Activated T-cell treated with anti-CD3 and anti-CD28 coated beads, Interleukin-2, amount 50 U/mL, for 72 hours (primary cell): Measurements from ENCODE around the gene AP5S1. TPM values are rescaled to one million over a fixed set of nuclear protein-coding genes. Genes with fewer than 3 reads are reported as not detected.
"Not testable (repeated sequence)": the region's sequence is repeated elsewhere in the genome, so short reads cannot be mapped to it uniquely, and the experiment has no call there.

Source experiments
- ATAC-seq, 2 donors: fragments of 150-1000 bp; cut with Tn5 transposase; replicated peaks in 1 of 2; 2 replicates each; pipeline ENCODE4 v1.10.0; 2021; ENCODE audit warnings: moderate library complexity in 2 of 2, mild to moderate bottlenecking in 1 of 2
- DNase-seq, 2 donors: peaks; one replicate each; pipeline ENCODE4 v3.0.0; 2021 to 2022; ENCODE audit warnings: mixed read lengths in 1 of 2
- H3K27ac Mint-ChIP-seq: one replicate; pipeline ENCODE4 v1.8.0; 2022; ENCODE audit warnings: mild to moderate bottlenecking, moderate library complexity, mixed read lengths
- H3K27me3 Mint-ChIP-seq: one replicate; pipeline ENCODE4 v1.8.0; 2022; ENCODE audit warnings: low read depth, mixed read lengths
- H3K36me3 Mint-ChIP-seq, 2 donors: one replicate each; pipeline ENCODE4 v1.8.0; 2022; ENCODE audit warnings: mixed read lengths in 2 of 2, mild to moderate bottlenecking in 1 of 2; ENCODE audit not compliant: insufficient read depth in 2 of 2
- H3K4me1 Mint-ChIP-seq: one replicate; pipeline ENCODE4 v1.8.0; 2022; ENCODE audit warnings: low read depth, mixed read lengths
- H3K4me3 Mint-ChIP-seq, 2 donors: one replicate each; pipeline ENCODE4 v1.8.0; 2022; ENCODE audit warnings: mild to moderate bottlenecking in 2 of 2, mixed read lengths in 2 of 2, moderate library complexity in 2 of 2
- H3K9me3 Mint-ChIP-seq, 2 donors: one replicate each; pipeline ENCODE4 v1.8.0; 2022; ENCODE audit warnings: mixed read lengths in 2 of 2
- total RNA-seq, 2 donors: library from RNA; stranded (reverse); gene quantifications; one replicate each; pipeline ENCODE4 v1.2.3, GENCODE V29; 2022

AP5S1 gene
- total RNA-seq, 2 donors from 2014 or later, result 10.3 to 13.7 TPM

GRCh38 chr20:3784863-3785239 is 35.5 kb upstream of the AP5S1 start:
- H3K4me3 Mint-ChIP-seq, result peak overlapping the region; percentile 57 to 80
- peaks cover 1% of the 10 kb centered on the region for H3K27me3 Mint-ChIP-seq
- H3K27ac Mint-ChIP-seq, result peak overlapping the region; percentile 14
- no peaks in the 10 kb centered on the region for H3K9me3 Mint-ChIP-seq
- ATAC-seq, result no peak
- H3K4me1 Mint-ChIP-seq, result peaks cover 69% of the 10 kb centered on the region
- no peak for DNase-seq
- peaks cover 2% of the 10 kb centered on the region in 2 donors for H3K36me3 Mint-ChIP-seq

DNA sequence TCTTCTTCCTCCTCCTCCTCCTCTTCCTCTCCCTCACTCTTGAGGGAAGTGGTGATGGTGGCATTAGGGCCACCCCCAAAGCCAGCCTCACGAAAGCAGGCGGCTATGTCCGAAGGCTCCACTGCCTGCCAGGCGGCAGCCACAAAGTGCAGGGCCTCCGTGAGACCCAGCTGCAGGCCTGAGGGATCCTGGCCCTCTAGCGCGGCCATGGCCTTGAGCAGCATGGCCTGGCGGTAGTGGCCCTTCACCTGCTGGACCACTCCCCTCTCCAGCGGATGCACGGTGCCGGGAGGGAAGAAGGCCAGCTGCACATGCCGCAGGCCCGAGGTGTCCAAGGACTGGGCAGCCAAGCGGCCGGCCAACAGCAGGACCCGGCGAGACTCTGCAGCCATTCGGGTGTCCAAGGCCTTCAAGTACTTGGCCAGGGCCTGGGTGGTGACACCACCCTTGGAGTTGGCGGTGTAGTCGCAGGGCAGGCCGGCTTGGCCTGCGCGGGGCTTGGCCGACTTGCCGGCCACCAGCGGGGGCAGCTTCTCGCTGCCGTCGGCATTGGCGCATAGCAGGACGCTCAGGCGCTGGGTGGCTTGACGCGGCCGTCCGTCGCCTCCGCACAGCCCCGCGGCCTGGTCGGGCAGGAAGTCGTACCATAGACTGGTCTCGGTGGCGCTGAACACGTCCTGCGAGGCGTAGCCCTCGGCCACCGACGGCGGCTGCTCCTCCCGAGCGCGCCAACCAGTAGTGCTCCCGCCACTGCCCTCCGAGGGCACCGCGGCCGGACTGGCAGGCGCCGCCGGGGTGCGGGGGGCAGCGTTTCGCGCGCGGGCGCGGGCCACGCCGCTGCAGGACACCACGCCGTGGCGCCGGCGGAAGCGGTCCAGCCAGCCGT is 34.9 kb upstream of the AP5S1 start:
- no peaks in the 10 kb centered on the region for H3K9me3 Mint-ChIP-seq

GRCh38 chr20:3786126-3786484 is 34.2 kb upstream of the AP5S1 start:
- Mint-ChIP-seq H3K9me3 (no peaks in the 10 kb centered on the region), H3K27me3 (no peaks in the 10 kb centered on the region), H3K4me1 (peaks cover 61% of the 10 kb centered on the region), H3K36me3 (peaks cover 2% of the 10 kb centered on the region in 2 donors), H3K27ac (peak overlapping the region; percentile 43), H3K4me3 (peak overlapping the region; percentile 78 to 84)
- ATAC-seq (peak; percentile 34 to 46), DNase-seq (peak; percentile 50 to 57)

More for the DNA sequence above, 34.9 kb upstream of the AP5S1 start:
- ATAC-seq, result no peak
- Mint-ChIP-seq H3K36me3 (peaks cover 2% of the 10 kb centered on the region in 2 donors), H3K4me3 (peak overlapping the region; percentile 27 to 84), H3K27ac (no peak overlapping the region), H3K27me3 (no peaks in the 10 kb centered on the region), H3K4me1 (peaks cover 68% of the 10 kb centered on the region)
- no peak for DNase-seq

DNA sequence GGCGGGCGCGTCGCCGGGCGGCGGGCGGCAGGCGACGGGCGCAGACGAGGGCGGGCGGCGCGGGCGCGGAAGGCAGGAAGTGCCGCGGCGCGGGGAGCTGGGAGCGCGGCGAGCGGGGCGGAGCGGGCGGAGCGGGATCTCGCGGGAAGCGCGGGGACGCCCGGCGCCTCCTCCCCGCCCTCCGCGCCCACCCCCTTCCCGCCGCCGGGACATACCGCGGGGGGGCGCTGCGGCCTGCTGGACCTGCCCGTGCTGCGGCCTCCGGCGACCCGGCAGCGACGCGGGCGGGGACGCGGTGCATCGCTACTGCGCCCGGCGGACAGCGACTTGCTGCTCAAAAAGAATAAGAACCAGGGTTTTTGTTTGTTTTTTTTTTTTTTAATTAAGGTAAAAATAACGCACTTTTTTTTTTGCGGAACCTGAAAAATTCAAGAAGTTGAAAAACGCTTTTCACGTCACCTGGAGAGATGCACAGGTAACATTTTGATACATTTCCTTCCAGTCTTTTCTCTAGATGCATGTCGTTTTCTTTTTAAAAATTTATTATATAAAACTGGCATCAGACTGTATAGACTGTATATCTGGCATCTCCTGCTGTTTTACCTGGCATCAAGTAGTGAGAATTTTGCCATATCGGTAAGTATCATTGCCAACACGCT is 33.6 kb upstream of the AP5S1 start, which contains the start of gene CENPB:
CENPB (minus strand) TSS at position 76 of the 659 bp plus-strand sequence. CDS start 257 bp downstream, outside the sequence.
- peaks cover 2% of the 10 kb centered on the region in 2 donors for H3K36me3 Mint-ChIP-seq
- H3K4me1 Mint-ChIP-seq, result peaks cover 54% of the 10 kb centered on the region
- no peaks in the 10 kb centered on the region for H3K27me3 Mint-ChIP-seq
- peak; percentile 95 for ATAC-seq
- peak within 1 kb of the TSS; percentile 78 to 84 for H3K4me3 Mint-ChIP-seq
- DNase-seq, result peak; percentile 93 to 97
- no peaks in the 10 kb centered on the region for H3K9me3 Mint-ChIP-seq
- H3K27ac Mint-ChIP-seq, result peak within 1 kb of the TSS; percentile 43

- ATAC-seq, result no peak
- H3K27ac Mint-ChIP-seq, result peak overlapping the region; percentile 16
Measured at GRCh38 chr20:3787324-3788014, 32.9 kb upstream of the AP5S1 start.

DNA sequence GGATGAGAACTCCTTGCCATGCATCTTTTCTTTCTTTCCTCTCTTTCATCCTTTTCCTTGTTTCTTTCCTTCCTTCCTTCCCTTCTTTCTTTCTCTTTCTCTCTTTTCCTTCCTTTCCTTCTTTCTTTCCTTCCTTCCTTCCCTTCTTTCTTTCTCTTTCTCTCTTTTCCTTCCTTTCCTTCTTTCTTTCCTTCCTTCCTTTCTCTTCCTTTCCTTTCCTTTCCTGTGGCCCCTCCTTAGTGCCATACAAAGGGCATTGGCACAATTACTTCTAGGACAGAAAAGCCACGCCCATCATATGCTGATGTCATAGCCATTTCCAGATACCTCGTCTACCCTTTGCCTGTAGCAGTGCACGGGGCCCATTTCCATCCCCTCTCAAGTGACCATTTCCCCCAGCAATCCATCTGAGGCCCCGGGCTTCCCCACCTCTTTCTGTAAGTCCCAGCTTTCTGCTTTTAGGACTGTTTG is 31.6 kb upstream of the AP5S1 start:
- H3K27me3 Mint-ChIP-seq, result no peaks in the 10 kb centered on the region
- peaks cover 38% of the 10 kb centered on the region for H3K4me1 Mint-ChIP-seq
- H3K27ac Mint-ChIP-seq, result no peak overlapping the region
- DNase-seq (no peak), ATAC-seq (no peak)
- H3K9me3 Mint-ChIP-seq, result no peaks in the 10 kb centered on the region
- peak overlapping the region; percentile 27 to 48 for H3K4me3 Mint-ChIP-seq
- H3K36me3 Mint-ChIP-seq, result peaks cover 2% of the 10 kb centered on the region in 2 donors

More at GRCh38 chr20:3787324-3788014, 32.9 kb upstream of the AP5S1 start:
- Mint-ChIP-seq H3K4me3 (peak overlapping the region; percentile 50 to 64), H3K9me3 (no peaks in the 10 kb centered on the region), H3K27me3 (no peaks in the 10 kb centered on the region), H3K36me3 (peaks cover 2% of the 10 kb centered on the region in 2 donors), H3K4me1 (peaks cover 48% of the 10 kb centered on the region)
- no peak for DNase-seq

DNA sequence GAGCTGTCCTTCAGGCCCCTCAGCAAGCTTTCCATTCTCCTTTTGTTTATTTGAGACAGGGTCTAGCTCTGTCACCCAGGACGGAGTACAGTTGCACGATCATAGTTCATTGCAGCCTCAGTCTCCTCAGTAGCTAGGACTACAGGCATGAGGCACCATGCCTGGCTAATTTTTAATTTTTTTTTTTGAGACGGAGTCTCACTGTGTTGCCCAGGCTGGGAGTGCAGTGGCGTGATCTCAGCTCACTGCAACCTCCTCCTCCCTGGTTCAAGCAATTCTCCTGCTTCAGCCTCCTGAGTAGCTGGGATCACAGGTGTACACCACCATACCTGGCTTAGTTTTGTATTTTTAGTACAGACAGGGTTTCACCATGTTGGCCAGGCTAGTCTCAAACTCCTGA is 31.1 kb upstream of the AP5S1 start:
- not testable (repeated sequence) for H3K27ac Mint-ChIP-seq, H3K9me3 Mint-ChIP-seq, ATAC-seq, DNase-seq, H3K27me3 Mint-ChIP-seq, H3K36me3 Mint-ChIP-seq
- H3K4me3 Mint-ChIP-seq, result peak overlapping the region; percentile 27 to 48
- H3K4me1 Mint-ChIP-seq, result peaks cover 33% of the 10 kb centered on the region

DNA sequence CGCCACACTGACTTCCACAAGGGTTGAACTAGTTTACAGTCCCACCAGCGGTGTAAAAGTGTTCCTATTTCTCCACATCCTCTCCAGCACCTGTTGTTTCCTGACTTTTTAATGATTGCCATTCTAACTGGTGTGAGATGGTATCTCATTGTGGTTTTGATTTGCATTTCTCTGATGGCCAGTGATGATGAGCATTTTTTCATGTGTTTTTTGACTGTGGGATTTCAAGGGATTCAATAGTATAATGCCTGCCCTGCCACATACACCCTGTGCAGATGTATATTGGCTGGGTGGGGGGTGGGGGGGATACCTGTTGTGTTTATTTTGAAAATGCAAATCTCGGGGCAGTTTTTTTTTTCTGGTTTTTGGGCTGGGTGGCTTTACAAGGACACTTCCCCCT is 26.2 kb upstream of the AP5S1 start:
- H3K9me3 Mint-ChIP-seq, H3K27ac Mint-ChIP-seq, H3K4me3 Mint-ChIP-seq, H3K27me3 Mint-ChIP-seq, DNase-seq, ATAC-seq: not testable (repeated sequence)
- Mint-ChIP-seq H3K4me1 (peaks cover 35% of the 10 kb centered on the region), H3K36me3 (peaks cover 2 to 12% of the 10 kb centered on the region in 2 donors)

DNA sequence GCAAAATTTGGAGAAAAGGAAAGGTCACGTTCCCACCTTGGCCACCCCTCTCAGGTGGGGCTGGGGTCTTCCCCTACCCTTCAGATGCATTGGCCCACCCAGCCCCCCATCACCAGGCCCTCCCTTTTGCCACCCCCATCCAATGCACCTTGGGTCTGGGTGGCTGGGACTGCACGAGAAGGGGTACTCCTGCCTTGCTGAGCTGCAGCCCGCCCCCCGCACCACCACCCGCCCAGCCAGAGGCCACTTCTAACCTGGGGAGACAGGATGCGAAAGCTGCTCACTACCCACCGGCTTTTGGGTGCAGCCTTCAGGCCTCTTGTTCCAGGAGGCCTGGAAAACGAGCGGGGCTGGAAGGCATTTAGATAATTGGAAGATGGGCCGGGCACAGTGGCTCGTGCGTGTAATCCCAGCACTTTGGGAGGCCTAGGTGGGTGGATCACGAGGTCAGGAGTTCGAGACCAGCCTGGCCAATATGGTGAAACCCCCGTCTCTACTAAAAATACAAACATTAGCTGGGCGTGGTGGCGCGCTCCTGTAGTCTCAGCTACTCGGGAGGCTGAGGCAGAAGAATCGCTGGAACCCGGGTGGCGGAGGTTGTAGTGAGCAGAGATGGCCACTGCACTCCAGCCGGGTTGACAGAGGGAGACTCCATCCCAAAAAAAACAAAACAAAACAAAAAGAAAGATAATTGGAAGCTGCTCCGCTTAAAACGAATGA is 25.5 kb upstream of the AP5S1 start:
- DNase-seq, result no peak
- peak overlapping the region; percentile 89 for H3K27ac Mint-ChIP-seq
- no peak for ATAC-seq
- H3K36me3 Mint-ChIP-seq, result peaks cover 2 to 12% of the 10 kb centered on the region in 2 donors
- peak overlapping the region; percentile 94 to 96 for H3K4me3 Mint-ChIP-seq
- peaks cover 38% of the 10 kb centered on the region for H3K4me1 Mint-ChIP-seq
- no peaks in the 10 kb centered on the region for H3K27me3 Mint-ChIP-seq
- H3K9me3 Mint-ChIP-seq, result no peaks in the 10 kb centered on the region

DNA sequence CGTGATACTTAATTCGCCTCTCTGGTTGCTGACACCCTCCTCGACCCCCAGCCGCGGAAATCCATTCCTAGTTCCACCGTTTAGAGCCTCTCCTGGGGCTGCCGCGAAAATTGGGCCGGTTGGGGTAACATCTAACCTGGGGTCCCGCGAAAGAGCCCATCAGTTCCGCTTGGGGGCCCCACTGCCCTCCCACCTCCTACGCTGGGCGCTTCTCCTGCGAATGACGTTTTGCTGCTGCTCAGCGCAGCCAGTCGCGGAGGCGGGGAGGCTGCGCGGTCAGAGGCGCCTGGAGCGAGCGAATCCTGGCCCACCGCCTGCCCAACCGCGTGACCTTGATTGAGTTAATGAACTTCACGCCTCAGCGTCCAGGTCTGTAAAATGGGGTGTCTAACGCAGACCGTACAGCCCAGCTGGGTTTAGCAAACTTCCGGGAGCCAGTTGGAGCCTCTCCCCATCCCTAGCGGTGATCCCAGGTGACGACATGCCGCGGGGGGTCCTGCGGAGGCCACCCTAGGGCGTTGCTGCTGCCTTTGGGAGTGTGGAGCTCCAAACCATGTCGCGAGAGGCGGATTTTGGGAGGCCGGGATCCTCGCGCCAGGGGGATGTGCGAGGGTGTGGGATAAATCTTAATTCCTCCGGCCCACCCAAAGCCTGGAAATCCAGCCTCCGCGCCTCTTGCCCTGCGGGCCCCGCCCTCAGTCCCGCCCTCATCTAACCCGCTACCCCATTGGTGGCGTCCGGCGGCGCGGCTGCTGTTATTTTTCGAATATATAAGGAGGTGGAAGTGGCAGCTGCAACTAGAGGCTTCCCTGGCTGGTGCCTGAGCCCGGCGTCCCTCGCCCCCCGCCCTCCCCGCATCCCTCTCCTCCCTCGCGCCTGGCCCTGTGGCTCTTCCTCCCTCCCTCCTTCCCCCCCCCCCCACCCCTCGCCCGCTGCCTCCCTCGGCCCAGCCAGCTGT is 24.6 kb upstream of the AP5S1 start, which contains the start of gene CDC25B:
CDC25B (plus strand) TSS at position 800 of the 958 bp plus-strand sequence. CDS start 222 bp downstream, outside the sequence.
- Mint-ChIP-seq H3K9me3 (no peaks in the 10 kb centered on the region), H3K27ac (peak within 1 kb of the TSS; percentile 95), H3K36me3 (peaks cover 6 to 17% of the 10 kb centered on the region in 2 donors), H3K4me3 (peak within 1 kb of the TSS; percentile 94 to 96), H3K27me3 (no peaks in the 10 kb centered on the region), H3K4me1 (peaks cover 46% of the 10 kb centered on the region)
- ATAC-seq (peak; percentile 82 to 86), DNase-seq (peak; percentile 89 to 91)

DNA sequence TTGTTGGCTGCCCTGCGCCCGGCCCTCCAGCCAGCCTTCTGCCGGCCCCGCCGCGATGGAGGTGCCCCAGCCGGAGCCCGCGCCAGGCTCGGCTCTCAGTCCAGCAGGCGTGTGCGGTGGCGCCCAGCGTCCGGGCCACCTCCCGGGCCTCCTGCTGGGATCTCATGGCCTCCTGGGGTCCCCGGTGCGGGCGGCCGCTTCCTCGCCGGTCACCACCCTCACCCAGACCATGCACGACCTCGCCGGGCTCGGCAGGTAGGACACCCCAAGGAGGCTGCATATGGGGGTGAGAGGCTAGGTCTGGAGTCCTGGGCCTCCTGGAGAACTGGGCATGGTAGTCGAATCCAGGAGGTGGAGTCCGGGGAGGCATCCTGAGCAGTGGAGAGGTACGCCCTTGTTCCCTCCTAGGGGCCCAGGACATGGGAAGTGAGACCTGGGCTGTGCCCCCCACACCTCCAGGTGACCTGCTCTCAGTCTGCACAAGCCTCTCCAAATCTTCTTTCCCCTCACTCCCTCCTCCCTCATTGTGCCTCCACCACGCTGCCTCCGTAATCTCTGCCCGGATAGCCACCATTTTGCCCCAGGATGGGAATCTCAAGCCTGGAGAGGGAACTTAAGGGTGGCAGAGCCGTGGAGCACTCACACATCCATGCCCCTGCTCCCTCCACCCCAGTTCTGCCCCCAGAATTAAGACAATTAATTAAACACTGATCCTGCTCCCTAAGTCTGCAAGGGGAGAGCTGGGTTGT is 23.7 kb upstream of the AP5S1 start:
- ATAC-seq (peak in 1 of 2 donors; percentile 2), DNase-seq (no peak)
- H3K27ac Mint-ChIP-seq, result peak overlapping the region; percentile 95
- peak overlapping the region; percentile 94 to 96 for H3K4me3 Mint-ChIP-seq
- H3K4me1 Mint-ChIP-seq, result peaks cover 52% of the 10 kb centered on the region
- no peaks in the 10 kb centered on the region for H3K27me3 Mint-ChIP-seq
- H3K9me3 Mint-ChIP-seq, result no peaks in the 10 kb centered on the region
- H3K36me3 Mint-ChIP-seq, result peaks cover 8 to 19% of the 10 kb centered on the region in 2 donors
